Muscle of arm (tissue), 12 donors: ENCODE data around the gene SRM. TPM values are rescaled to one million over a fixed set of nuclear protein-coding genes. Genes with fewer than 3 reads are reported as not detected.
A peak's percentile ranks its signal among the peaks of the same experiment; 100 is the strongest.
"Not testable (repeated sequence)": the region's sequence is repeated elsewhere in the genome, so short reads cannot be mapped to it uniquely, and the experiment has no call there.

Experiments
- DNase-seq: peaks from one replicate; pipeline ENCODE4 v3.0.0-alpha.2; 2013
- polyA plus RNA-seq, 12 donors: library from polyadenylated mRNA; unstranded; fragments of 120-200 nt; gene quantifications; one replicate each; pipeline ENCODE4 v1.2.1, GENCODE V29; 2013; ENCODE audit not compliant: insufficient read length in 12 of 12

SRM gene
- polyA plus RNA-seq, 12 donors = 44.2 to 83.0 (median 62.6) TPM; not detected in 1

- DNase-seq = no peak
Measured at GRCh38 chr1:11024874-11025203, 35.0 kb downstream of the SRM start.

- no peak for DNase-seq
Measured at GRCh38 chr1:11024154-11024873, 35.5 kb downstream of the SRM start.

GRCh38 chr1:11023201-11023600 is 36.6 kb downstream of the SRM start:
- no peak for DNase-seq

- no peak for DNase-seq
Measured at GRCh38 chr1:11019971-11020370, 39.8 kb downstream of the SRM start.

- not testable (repeated sequence) for DNase-seq
Measured at GRCh38 chr1:11019358-11019757, 40.5 kb downstream of the SRM start.

- DNase-seq = no peak
Measured at GRCh38 chr1:11013160-11013531, 46.7 kb downstream of the SRM start.

- DNase-seq = peak; percentile 94
Measured at GRCh38 chr1:11012260-11013159, 47.3 kb downstream of the SRM start, which contains the start of gene TARDBP. TSS of gene TARDBP (plus strand) at chr1:11012654. CDS start at chr1:11013728, 1,074 bp downstream.

Other genes starting within 250 kb of the SRM start
- 100 to 1,000 TPM in 11 of 12 donors, not detected in 1; 117 to 223 (median 184) TPM for gene TARDBP, start 47.4 kb downstream of the SRM start, polyA plus RNA-seq
- gene MASP2, start 12.8 kb downstream of the SRM start, polyA plus RNA-seq = 10 to 100 TPM in 1 of 12 donors, 1 to 10 TPM in 9, under 1 TPM in 1, not detected in 1; 0.91 to 10.1 (median 4.7) TPM
- 100 to 1,000 TPM in 1 of 12 donors, 10 to 100 TPM in 10, not detected in 1; 46.7 to 107 (median 64.8) TPM for gene EXOSC10, start 39.9 kb upstream of the SRM start, polyA plus RNA-seq
- gene ANGPTL7, start 129.3 kb upstream of the SRM start, polyA plus RNA-seq = 1 to 10 TPM in 8 of 12 donors, under 1 TPM in 2, not detected in 2; 0.60 to 1.9 (median 1.4) TPM
- gene MTOR, start 202.5 kb upstream of the SRM start, polyA plus RNA-seq = 10 to 100 TPM in 11 of 12 donors, not detected in 1; 25.3 to 36.2 (median 27.4) TPM
- 10 to 100 TPM in 11 of 12 donors, not detected in 1; 11.7 to 19.9 (median 15.0) TPM for gene UBIAD1, start 213.2 kb upstream of the SRM start, polyA plus RNA-seq